HG03097 (cell line): Measurements from ENCODE around the gene RERE.

Experiments used
- ATAC-seq: cut with Tn5 transposase; IDR thresholded peaks from one replicate; pipeline ENCODE4 v1.9.1; 2021; ENCODE audit not compliant: unreplicated experiment, low FRiP score

Gene RERE

DNA sequence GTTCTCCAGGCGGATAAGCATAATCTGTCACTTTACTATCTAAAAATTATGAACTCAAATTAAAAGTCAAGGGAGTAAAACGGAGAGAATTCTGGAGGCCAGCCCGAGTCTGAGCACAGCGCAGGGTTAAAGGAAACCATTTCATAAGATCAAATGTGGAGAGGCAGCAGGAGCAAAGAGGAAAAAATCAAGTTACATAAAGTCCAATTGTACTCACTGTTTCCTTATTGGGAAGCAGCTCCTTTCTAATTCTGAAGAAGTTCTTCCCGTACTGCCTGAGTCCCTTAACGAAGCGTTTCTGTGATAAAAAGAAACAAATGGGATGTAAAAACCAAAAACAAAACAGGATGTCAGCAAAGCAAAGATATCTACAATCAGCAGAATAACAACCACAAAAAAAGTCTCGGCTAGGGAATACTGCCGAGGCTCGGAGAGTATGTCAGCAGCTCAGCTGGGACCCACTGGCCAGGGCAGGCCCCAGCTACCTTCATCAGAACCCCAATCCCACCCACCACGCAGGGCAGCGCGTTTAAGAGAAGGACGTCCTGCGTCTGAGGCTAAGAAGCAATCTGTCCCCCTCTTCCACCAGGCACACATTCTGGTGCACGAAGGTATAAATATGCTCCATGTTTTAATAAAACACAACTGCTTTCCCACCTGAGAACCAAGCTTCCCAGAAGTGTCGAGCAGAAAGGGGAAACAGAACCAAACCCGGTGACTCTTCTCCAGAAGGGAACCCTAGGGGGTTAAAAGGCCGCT is 394.8 kb downstream of the RERE start:
- ATAC-seq = no peak

DNA sequence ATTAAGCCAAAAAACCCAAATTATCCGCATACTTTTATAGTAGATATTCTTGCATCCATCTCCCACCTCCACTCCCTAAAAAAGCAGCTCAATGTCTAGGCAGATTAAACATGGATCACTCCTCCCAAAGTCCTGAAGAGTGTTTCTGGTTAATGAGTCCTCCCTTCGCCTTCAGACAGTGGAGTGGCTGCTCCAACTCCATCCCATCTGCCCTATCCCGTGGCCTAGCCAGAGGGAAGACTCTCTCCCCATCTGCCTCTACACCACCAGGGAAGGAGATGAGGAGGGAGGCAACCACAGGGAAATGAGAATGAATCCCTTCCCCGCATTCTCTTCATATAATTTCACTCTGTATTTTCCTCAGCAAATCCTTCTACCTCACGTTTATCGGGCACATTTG is 395.7 kb downstream of the RERE start:
- ATAC-seq = no peak

DNA sequence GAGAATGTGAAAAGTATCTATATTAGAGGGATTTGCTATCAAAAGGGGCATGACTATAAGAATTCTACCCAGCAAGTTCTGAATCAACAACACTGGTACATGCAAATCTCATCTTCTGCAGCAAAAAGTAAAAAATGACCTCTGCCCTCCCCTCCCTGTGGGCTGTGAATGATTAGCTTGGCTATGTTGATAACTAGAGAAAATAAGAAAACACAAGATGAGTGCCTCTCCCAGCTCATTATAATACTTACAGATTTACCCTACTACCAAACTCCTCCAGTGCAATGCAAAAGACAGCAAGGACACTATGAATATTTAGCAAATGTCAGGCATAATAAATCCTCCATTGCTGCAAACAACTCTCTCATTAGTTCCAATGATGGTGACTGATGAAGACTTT is 397.1 kb downstream of the RERE start:
- ATAC-seq = no peak

DNA sequence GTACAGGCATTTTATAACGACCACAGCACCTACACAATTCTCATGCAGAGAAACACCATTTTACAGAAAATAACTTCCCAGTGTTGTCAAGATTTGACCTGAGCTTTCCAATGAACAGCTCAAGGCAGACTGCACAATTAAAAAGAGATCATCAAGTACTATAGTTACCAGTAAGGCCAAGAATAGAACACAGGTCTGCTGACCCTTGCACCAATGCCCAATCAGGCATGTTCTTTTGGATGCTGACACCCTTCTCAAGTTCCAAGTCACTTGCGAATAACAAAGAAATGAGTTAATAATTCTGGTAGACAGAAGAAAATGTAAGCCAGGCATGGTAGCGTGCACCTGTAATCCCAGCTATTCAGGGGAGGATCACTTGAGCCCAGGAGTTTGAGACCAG is 397.6 kb downstream of the RERE start:
- no peak for ATAC-seq

DNA sequence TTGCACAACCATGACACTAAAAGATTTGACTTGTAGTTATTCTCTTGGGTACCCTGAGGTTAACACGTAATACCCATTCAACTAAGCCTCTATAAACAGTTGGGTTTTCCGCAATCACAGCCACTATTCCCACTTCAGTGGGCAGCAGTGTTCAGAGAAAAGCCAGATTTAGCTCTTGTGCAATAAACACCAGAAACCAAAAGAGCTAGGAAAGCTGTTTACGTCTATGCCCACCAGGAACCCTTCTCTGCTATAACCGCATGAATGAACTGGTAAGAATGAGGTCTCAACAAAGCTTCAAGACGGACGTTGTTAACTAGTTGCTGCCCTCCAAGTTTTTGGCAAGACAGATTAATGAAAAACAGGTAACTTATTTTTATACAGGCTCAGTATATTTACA is 398.3 kb downstream of the RERE start:
- ATAC-seq = no peak

DNA sequence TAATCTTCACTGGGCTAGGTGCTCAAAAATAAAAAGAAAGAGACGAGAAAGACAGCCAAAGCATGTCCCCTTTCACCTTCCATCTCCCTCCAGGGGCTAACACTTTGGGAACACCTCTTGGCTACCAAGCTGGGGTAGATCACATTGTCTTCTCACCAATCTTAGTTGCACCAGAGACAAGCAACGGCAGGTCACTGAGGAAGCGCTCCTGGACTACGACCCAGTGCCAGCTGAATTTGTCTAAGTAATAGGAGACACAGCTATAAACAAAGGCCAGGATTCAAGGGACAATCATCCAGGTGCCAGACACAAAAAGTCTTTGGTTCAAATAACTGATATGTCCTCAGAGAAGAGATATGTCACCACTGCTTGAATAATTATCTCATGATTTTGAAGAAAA is 399.1 kb downstream of the RERE start:
- ATAC-seq = no peak

DNA sequence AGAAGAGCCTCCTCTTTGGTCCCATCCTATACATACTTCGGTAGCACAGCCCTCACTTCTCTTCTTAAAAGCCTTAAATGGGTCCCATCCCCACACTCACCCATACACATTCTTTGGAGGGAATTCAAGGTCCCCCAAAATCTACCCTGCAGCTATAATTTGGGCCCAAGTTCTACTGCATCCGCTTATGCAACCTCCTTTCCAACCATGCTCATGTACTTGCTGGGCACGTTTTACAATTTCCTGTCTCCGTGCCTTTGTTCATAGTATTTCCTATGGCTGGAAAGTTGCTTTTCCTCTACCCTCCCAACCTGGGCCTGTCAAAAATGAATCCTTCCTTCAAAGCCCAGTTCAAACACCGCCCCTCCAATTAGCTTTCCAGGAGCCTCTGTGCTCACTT is 399.8 kb downstream of the RERE start:
- ATAC-seq = no peak

DNA sequence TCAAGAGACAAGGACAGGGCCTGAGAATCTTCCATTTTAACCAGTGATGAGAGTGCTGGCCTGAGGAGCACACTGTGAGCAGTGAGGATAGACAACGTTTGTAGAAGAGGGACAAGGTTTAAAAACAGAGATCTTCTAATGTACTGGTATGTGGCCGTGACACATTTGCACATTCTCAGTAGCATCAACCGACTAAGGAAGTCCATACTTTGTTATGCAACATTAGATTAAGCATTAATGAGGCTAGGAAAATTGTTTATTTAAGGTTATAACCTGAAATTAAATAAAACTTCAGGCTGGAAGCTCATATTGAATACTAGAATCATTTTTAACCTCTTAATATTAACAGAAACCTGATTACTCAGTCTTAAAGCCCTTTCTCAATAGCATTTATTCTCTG is 400.6 kb downstream of the RERE start:
- no peak for ATAC-seq

DNA sequence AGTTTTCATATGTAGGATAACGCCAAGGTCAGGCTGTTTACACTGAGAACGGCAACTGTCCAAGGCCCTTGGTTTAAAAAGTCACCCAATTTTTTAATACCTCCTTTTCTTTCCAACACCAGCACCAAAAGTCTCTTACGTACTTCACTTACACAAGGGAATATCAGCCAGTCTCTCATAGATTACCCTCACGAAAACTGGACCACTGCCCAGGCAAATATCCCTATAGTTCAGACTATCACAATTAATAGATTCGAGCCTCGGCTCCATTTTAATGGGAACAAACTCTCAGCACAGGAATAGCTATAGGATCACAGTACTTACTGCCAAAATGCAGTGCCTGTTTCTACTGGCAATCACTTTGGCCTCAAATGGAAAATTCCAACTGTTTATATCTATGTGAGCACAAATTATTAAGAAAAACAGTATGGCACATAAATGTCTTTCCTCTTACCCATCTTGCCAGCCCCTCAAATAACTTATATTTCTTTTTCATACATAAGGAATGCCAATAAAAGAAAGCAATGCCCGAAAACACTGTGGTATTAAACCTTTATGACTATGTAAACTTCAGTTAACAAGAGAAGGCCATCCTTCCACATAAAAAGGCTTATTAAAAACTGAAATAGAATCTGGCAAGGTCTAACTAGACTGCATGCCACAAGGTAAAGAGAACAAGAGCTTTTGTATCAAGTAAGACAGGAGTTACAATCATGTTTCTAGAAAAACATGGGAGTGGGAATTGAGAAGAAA is 401.7 kb downstream of the RERE start:
- ATAC-seq = no peak

DNA sequence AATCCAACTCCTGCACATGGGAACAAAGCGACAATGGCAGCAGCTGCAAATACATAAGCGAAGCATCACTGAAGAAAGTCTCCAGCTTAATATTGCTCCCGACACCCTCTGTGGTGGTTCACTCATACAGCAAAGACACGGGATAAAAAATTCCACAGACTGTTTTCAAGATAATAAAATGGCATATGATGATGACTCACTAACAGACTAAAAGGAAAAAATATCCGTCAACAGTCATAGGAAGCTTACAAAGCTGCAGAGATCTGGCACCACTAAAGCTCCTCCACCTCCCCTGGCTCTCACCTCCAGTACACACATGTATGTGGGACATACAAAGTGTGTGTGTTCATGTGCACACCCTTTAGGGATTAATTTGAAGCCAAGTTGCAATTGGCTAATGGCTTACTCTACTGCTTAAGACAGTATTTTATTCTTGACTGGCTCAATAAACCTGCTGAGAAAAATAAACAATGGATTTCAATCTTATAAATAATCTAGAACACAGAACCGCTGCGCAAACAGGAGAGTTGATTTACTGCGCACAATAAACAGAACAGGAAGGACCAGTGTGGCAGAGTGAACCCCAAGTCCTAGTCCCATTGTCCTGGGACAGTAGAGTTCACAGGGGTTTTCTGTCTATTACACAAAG is 405.1 kb downstream of the RERE start:
- no peak for ATAC-seq

DNA sequence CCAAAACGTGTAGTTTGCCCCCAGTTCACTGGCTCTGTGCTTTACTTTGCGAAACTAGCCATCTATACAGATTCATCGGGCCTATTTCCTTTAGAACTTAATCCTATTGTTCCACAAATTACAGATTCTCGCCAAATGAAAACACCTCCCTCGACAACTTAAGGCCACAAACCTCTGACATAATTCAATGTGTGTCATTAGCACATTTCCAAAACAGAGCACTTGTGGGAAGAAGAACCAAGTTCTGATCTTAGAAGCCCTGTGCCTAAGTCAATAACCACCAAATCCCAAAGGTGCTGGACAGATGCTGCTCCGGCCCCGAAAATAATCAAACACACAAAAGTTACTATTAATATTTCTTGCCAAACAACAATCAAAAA is 405.6 kb downstream of the RERE start:
- no peak for ATAC-seq

DNA sequence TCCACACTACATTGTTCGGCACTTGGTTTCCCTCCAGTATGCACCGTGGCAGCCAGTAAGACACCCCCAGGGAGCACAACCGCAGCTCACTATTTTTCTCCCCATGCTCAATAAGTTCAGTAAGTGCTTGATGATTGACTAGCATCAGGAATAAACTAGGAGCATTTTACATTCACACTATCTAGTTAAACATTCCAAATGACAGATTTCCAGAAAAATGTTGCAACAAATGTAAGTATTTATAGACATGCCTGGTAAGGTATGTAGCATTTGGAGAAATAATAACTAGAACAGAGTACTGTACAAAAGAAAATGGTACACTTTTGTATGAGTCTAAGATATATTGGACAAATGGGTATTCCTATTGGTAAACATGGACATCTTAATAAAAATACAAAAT is 406.6 kb downstream of the RERE start:
- ATAC-seq = no peak

DNA sequence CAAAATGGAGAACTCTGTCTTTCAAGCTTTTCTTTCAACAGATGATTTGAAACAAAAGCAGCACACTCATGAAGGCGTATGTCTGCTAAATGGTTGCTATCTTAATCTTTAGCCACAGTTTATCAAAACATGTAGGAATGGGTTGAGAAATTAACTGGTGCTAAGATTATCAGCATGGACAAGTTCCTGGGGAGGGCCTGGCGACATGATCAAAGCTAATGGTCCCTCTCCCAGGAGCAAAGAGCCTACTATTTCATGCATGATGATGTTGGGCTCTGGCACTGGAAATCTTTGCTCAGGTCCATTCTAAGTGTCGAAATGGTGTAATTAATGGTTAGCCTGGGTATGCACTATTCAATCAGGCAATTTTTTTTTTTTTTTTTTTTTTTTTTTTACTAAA is 407.8 kb downstream of the RERE start:
- ATAC-seq = no peak

DNA sequence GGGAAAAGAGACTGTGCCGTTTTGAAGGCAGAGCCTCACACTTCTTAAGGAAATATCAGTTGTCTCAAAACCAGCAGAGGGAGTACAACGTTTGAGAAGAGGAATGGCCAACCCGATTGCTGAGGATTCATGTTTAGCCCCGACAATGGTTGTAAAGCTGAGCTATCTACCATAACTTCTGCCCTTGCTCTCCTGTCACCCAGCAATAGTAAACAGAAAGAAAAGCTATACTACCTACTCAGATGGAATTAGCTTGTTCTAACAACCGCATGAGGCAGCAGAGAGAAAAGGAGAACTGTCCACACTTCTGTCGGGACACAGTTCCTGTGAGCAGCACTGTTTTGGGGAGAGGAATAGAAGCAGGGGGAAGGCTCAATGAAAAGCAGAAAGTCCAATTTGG is 408.3 kb downstream of the RERE start:
- no peak for ATAC-seq

DNA sequence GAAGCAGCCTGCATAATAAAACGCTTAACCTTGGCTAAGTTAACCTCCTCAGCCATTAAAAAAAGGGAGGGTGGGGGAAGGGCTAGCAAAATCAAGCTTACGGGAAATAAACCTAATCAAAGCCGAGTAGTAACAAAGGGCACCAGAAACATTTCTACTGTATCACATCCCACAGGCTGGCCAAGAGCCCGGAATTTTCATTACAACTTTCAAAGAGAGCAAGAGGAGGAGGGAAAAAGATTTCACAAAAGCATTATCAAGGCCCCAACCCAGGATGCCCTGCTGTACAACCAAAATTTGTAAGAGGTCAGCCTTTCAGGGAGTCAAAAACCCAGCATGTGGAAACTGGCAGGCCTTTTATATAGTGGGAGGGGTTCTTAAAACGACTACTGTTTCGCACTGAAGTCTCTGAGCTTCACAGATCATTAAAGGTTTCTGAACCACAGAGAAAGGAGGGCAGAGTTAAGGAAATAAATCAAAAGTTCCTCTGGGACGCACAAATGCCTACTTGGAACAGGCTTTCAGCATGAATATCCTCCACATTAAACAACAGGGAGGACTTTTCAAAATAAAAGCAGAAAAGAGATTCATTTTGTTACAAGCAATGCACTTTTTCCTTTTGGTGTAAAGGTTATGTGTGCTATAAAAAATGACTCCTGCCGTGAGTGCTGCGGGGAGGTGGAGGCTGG is 409.1 kb downstream of the RERE start:
- no peak for ATAC-seq

DNA sequence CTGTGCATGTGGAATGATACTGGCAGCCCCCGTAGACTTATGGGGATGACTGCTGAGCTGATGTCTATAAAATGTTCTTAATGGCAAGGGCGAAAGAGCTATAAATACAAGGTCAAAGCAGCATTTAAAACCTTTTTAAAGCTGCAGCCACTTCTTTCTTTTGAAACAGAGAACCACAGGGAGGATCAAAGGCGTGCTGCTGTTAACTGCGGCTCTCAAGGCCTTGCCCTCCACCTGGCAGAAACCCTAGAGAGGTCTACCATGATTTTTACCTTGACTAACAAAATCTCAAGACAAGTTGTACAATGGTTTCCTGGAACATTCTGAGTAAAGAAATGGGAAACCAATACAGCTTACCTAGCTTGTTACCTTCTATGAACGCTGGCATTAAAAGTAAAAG is 409.8 kb downstream of the RERE start:
- no peak for ATAC-seq

DNA sequence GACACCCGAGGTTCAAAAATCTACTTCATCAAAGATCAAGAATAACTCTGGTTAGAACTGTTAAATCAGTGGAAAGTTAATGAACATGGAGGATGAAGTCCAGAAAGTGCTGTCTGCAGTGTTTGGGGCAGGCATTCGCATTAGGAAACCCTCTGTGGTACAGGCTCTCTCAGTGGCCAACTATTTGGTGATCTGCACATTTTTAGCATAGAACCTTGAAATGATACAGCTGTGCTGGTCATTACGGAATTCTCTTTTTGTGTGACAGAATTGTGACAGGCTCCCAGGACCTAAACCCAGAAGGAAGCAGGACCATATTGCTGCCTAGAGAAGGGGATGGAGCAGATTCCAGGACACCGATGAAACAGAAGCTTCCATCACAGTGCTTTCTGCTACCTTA is 410.5 kb downstream of the RERE start:
- ATAC-seq = no peak

DNA sequence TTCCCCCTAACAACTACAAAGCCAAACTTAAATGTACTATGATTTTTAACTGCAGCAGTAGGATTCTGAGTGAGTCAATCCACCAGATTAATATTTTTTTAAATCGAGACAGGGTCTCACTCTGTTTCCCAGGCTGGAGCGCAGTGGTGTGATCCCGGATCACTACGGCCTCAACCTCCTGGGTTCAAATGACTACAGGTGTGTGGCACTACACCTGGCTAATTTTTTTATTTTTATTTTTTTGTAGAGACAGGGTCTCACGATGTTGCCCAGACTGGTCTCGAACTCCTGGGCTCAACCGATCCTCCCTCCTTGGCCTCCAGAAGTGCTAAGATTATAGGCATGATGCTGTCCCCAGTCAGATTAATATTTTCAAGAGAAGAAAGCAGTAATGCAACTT is 411.4 kb downstream of the RERE start:
- no peak for ATAC-seq

DNA sequence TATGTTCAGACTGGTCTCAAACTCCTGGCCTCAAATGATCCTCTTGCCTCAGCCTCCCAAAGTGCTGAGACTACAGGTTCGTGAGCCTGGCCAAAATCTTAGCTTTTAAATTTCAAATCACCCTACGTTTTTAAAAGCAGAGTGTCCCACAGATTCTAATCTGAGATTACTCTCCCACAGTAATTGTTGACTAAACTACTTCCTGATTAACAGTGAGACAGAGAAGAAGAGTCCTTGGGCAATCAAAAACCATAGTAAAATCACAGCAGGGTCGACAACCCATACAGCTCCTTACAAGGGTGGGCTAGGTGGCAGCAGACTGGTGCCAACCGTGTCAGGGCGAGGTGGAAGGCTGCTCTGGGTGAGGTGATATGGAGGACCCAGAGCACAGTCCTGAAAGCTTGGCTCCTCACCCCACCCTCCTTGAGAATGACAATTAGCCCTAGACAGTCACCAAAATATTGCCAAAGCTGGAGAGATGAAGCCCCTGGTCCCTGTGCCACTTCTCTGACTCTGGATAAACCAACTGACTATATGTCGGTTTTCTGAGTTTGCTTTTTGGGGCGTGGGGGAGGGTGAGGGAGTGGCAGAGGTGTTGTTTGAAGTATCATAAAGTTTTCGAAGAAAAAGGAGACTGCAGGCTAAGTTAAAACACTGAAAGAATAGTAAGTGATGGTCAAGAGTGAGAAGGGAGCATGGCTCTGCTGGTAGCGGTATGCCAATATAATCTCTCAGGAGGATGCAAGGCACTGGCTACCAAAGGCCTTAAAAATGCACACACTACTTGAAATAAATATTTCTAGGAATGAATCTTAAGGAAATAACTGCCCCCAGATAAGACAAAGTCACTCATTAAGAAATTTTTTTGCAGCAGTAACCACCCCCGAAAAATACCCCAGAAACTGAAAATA is 412.7 kb downstream of the RERE start:
- ATAC-seq = no peak

DNA sequence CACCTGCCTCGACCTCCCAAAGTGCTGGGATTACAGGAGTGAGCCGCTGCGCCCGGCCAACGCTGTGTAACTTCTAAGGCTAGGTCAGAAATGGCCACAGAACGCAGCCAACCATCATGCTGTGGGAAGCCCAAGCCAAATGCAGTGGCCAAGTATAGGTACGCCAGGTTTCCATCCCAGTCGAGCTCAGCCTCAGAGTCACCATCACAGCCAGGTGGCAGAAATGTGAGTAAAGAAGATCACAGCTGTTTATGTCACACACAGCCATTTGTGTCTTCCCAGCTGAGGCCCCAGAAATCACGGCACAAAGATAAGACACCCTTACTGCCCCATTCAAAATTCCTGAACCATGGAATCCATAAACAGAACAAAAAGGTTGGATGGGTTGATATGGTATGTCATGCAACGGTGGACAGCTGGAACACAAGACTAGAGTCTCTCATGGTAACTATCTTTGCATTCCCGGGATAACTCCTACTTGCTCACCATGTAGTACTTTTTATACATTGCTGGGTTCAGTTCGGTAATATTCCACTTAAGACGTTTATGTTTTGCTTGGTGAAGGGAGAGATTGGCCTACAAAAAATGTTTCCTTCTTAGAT is 415.2 kb downstream of the RERE start:
- ATAC-seq = no peak
